Measurements from ENCODE around the gene INHBC. TPM values are rescaled to one million over a fixed set of nuclear protein-coding genes. Genes with fewer than 3 reads are reported as not detected.

Gene INHBC
- total and polyA plus RNA-seq, 2 donors from 2014 or later: not detected

- peak overlapping the region; percentile 61 to 99 (median 88) for H3K9ac ChIP-seq (ENCODE audit: low read length in 3 of 3)
- no peaks in the 10 kb centered on the region for H3K27me3 ChIP-seq (ENCODE audit: control insufficient read depth, insufficient read depth, low read length)
- peak overlapping the region; percentile 93 to 96 for H3K27ac ChIP-seq (ENCODE audit: low read depth in 2 of 2, low read length in 2 of 2)
- FAIRE-seq (no peak), DNase-seq (peak; percentile 38 to 86 (median 67))
- H3K9me3 ChIP-seq (ENCODE audit: control insufficient read depth in 2 of 3, insufficient read depth in 1 of 3, low read length in 3 of 3): no peaks in the 10 kb centered on the region
- intact Hi-C loops (cut with DNase I): no loop called here
- H3K4me3 ChIP-seq (ENCODE audit: low read length in 3 of 3): peak overlapping the region; percentile 73 to 84 (median 76)
- no peaks in the 10 kb centered on the region for H3K36me3 ChIP-seq (ENCODE audit: control insufficient read depth in 2 of 3, insufficient read depth in 3 of 3, low read length in 3 of 3)
- H3K4me1 ChIP-seq (ENCODE audit: control insufficient read depth in 2 of 3, insufficient read depth in 2 of 3, low read depth in 1 of 3, low read length in 3 of 3): peaks cover 0 to 9% (median 2%) of the 10 kb centered on the region in 3 donors
- no peak for TF ChIP-seq CTCF (IDR thresholded peaks at IDR 0.05; ENCODE audit: borderline replicate concordance, extremely low read depth, insufficient read depth)
Measured at GRCh38 chr12:57430112-57430930, 4.3 kb upstream of the INHBC start.

GRCh38 chr12:57430931-57431566, 3.5 kb upstream of the INHBC start, which contains the start of gene R3HDM2:
Gene R3HDM2, minus strand, starts transcription at chr12:57431043. Its CDS starts 120,615 bp downstream, at chr12:57310428.
- Histone ChIP-seq H3K4me1 (ENCODE audit: control insufficient read depth in 2 of 3, insufficient read depth in 2 of 3, low read depth in 1 of 3, low read length in 3 of 3) (peaks cover 0 to 9% (median 2%) of the 10 kb centered on the region in 3 donors), H3K9ac (ENCODE audit: low read length in 3 of 3) (peak within 1 kb of the TSS; percentile 68 to 99 (median 88)), H3K4me3 (ENCODE audit: low read length in 3 of 3) (peak within 1 kb of the TSS; percentile 84 to 87 (median 87)), H3K36me3 (ENCODE audit: control insufficient read depth in 2 of 3, insufficient read depth in 3 of 3, low read length in 3 of 3) (no peaks in the 10 kb centered on the region), H3K27me3 (ENCODE audit: control insufficient read depth, insufficient read depth, low read length) (no peaks in the 10 kb centered on the region), H3K9me3 (ENCODE audit: control insufficient read depth in 2 of 3, insufficient read depth in 1 of 3, low read length in 3 of 3) (no peaks in the 10 kb centered on the region), H3K27ac (ENCODE audit: low read depth in 2 of 2, low read length in 2 of 2) (peak within 1 kb of the TSS; percentile 93 to 96)
- intact Hi-C loops (cut with DNase I): no loop called here
- no peak for TF ChIP-seq CTCF (IDR thresholded peaks at IDR 0.05; ENCODE audit: borderline replicate concordance, extremely low read depth, insufficient read depth)
- DNase-seq (peak; percentile 96 to 99 (median 97)), FAIRE-seq (no peak)

- no peaks in the 10 kb centered on the region for H3K36me3 ChIP-seq (ENCODE audit: control insufficient read depth in 2 of 3, insufficient read depth in 3 of 3, low read length in 3 of 3)
- peaks cover 0 to 9% (median 2%) of the 10 kb centered on the region in 3 donors for H3K4me1 ChIP-seq (ENCODE audit: control insufficient read depth in 2 of 3, insufficient read depth in 2 of 3, low read depth in 1 of 3, low read length in 3 of 3)
- H3K27ac ChIP-seq (ENCODE audit: low read depth in 2 of 2, low read length in 2 of 2): peak overlapping the region; percentile 93 to 96
- peak in 2 of 5 donors; percentile 32 to 50 for DNase-seq
- intact Hi-C loops (cut with DNase I): no loop called here
- FAIRE-seq: no peak
- no peaks in the 10 kb centered on the region for H3K9me3 ChIP-seq (ENCODE audit: control insufficient read depth in 2 of 3, insufficient read depth in 1 of 3, low read length in 3 of 3)
- H3K9ac ChIP-seq (ENCODE audit: low read length in 3 of 3): peak overlapping the region; percentile 60 to 99 (median 68)
- H3K27me3 ChIP-seq (ENCODE audit: control insufficient read depth, insufficient read depth, low read length): no peaks in the 10 kb centered on the region
- no peak for TF ChIP-seq CTCF (IDR thresholded peaks at IDR 0.05; ENCODE audit: borderline replicate concordance, extremely low read depth, insufficient read depth)
- H3K4me3 ChIP-seq (ENCODE audit: low read length in 3 of 3): peak overlapping the region; percentile 84 to 87 (median 87)
Measured at GRCh38 chr12:57431654-57432188, 2.9 kb upstream of the INHBC start.
